T-cell (primary cell): ENCODE data around the gene MYOCD. TPM values are rescaled to one million over a fixed set of nuclear protein-coding genes. Genes with fewer than 3 reads are reported as not detected.

Source experiments
- ATAC-seq, 4 experiments: fragments of 200-7000 bp in 3 of 4; fragments of 150-1000 bp in 1 of 4; cut with Tn5 transposase; replicated peaks in 1 of 4; 1 replicate in 3 of 4; 2 replicates in 1 of 4; pipeline ENCODE4 v1.10.0; 2021; ENCODE audit warnings: moderate library complexity in 3 of 4, mild to moderate bottlenecking in 2 of 4, moderate number of reproducible peaks in 1 of 4
- CTCF ChIA-PET, 2 donors: fragments of 300-600 bp; sonication (Branson Sonifier 250); formaldehyde crosslinking; loops; one replicate each; lab custom pipeline; 2022; ENCODE audit warnings: antibody characterized with exemption in 2 of 2; lab: Charles Lee
- POLR2A ChIA-PET, 2 donors: fragments of 300-600 bp; sonication (Branson Sonifier 250); formaldehyde crosslinking; loops; one replicate each; lab custom pipeline; 2022; ENCODE audit warnings: antibody characterized with exemption in 2 of 2; lab: Charles Lee
- DNase-seq, 35 experiments: peaks; one replicate each; pipeline versions ENCODE4 v3.0.0 to v3.0.0-alpha.2; 2013 to 2023
- H3K27ac ChIP-seq: one replicate; pipeline ENCODE4 v1.5.1; 2013; ENCODE audit warnings: low read length
- H3K27me3 ChIP-seq, 2 experiments: replicated peaks in 1 of 2; 1 replicate in 1 of 2; 2 replicates in 1 of 2; pipeline versions ENCODE4 v1.6.1 to v1.7.0; 2013; ENCODE audit warnings: low read length in 1 of 2, mixed read lengths in 1 of 2; ENCODE audit not compliant: control insufficient read depth in 2 of 2, insufficient read depth in 2 of 2; ENCODE audit errors: extremely low read depth in 1 of 2
- H3K36me3 ChIP-seq, 2 donors: 1 replicate in 1 of 2; 2 replicates in 1 of 2; pipeline versions ENCODE4 v1.6.1 to v1.7.0; 2013; ENCODE audit warnings: low read length in 1 of 2; ENCODE audit not compliant: control insufficient read depth in 2 of 2, insufficient read depth in 1 of 2; ENCODE audit errors: extremely low read depth in 1 of 2
- H3K4me1 ChIP-seq, 2 experiments: 1 replicate in 1 of 2; 2 replicates in 1 of 2; pipeline versions ENCODE4 v1.6.1 to v1.7.0; 2013; ENCODE audit warnings: low read length in 2 of 2, mixed read lengths in 1 of 2; ENCODE audit not compliant: insufficient read depth in 2 of 2, control insufficient read depth in 1 of 2; ENCODE audit errors: extremely low read depth in 1 of 2
- H3K4me3 ChIP-seq, 2 donors: 1 replicate in 1 of 2; 2 replicates in 1 of 2; pipeline versions ENCODE4 v1.5.1 to v1.7.0; 2013; ENCODE audit warnings: mild to moderate bottlenecking in 2 of 2, low read length in 1 of 2, moderate library complexity in 1 of 2; ENCODE audit not compliant: control insufficient read depth in 1 of 2; ENCODE audit errors: extremely low read depth in 1 of 2
- H3K9me3 ChIP-seq: 2 replicates; pipeline ENCODE4 v1.7.0; 2013
- H3K27ac Mint-ChIP-seq, 2 donors: one replicate each; pipeline ENCODE4 v1.8.0; 2020 to 2021; ENCODE audit warnings: mild to moderate bottlenecking in 2 of 2, mixed read lengths in 2 of 2
- H3K27me3 Mint-ChIP-seq, 2 donors: one replicate each; pipeline ENCODE4 v1.8.0; 2021 to 2022; ENCODE audit warnings: mixed read lengths in 2 of 2
- H3K36me3 Mint-ChIP-seq: one replicate; pipeline ENCODE4 v1.8.0; 2021; ENCODE audit warnings: mixed read lengths
- H3K4me1 Mint-ChIP-seq, 3 donors: one replicate each; pipeline ENCODE4 v1.8.0; 2020 to 2022; ENCODE audit warnings: mixed read lengths in 3 of 3, mild to moderate bottlenecking in 1 of 3
- H3K4me3 Mint-ChIP-seq, 3 donors: one replicate each; pipeline ENCODE4 v1.8.0; 2020 to 2022; ENCODE audit warnings: mild to moderate bottlenecking in 3 of 3, mixed read lengths in 3 of 3, moderate library complexity in 3 of 3
- H3K9me3 Mint-ChIP-seq, 3 donors: one replicate each; pipeline ENCODE4 v1.8.0; 2020 to 2022; ENCODE audit warnings: mixed read lengths in 3 of 3
- WGBS: methylation state at CpG from one replicate; pipeline ENCODE4 v1.1.5; 2013; ENCODE audit warnings: missing lambda C conversion rate; ENCODE audit not compliant: insufficient coverage; 5-methylcytosine and 5-hydroxymethylcytosine counted together
- total RNA-seq, 35 experiments: library from RNA in 6 of 35; stranded (reverse) in 6 of 35; fragments of 120-200 nt in 1 of 35; gene quantifications; one replicate each; pipeline versions ENCODE4 v1.2.1 to v1.2.4 and lab custom pipeline; 2013 to 2026

The MYOCD gene
- total RNA-seq, 5 donors from 2014 or later (not counting 1 experiment from before 2014, with no cell fraction given): not detected

GRCh38 chr17:12769981-12770380 lies 104.3 kb downstream of the MYOCD start:
- Mint-ChIP-seq H3K4me3 (no peak overlapping the region), H3K36me3 (no peaks in the 10 kb centered on the region), H3K4me1 (no peaks in the 10 kb centered on the region), H3K9me3 (peaks cover 0 to 4% (median 4%) of the 10 kb centered on the region in 3 donors), H3K27me3 (no peaks in the 10 kb centered on the region), H3K27ac (no peak overlapping the region)
- Histone ChIP-seq H3K4me1 (no peaks in the 10 kb centered on the region), H3K9me3 (no peaks in the 10 kb centered on the region), H3K4me3 (no peak overlapping the region), H3K36me3 (no peaks in the 10 kb centered on the region), H3K27me3 (no peaks in the 10 kb centered on the region), H3K27ac (no peak overlapping the region)
- ChIA-PET CTCF (no interaction called here), POLR2A (no interaction called here)
- no peak for ATAC-seq
- no peak for DNase-seq
- WGBS: 100% methylated on average over 3 of the region's 6 CpGs

- Histone ChIP-seq H3K27ac (no peak overlapping the region), H3K27me3 (no peaks in the 10 kb centered on the region), H3K4me3 (no peak overlapping the region), H3K9me3 (no peaks in the 10 kb centered on the region), H3K4me1 (no peaks in the 10 kb centered on the region), H3K36me3 (no peaks in the 10 kb centered on the region)
- DNase-seq (no peak), ATAC-seq (no peak)
- Mint-ChIP-seq H3K4me3 (no peak overlapping the region), H3K9me3 (peaks cover 0 to 4% (median 4%) of the 10 kb centered on the region in 3 donors), H3K27ac (no peak overlapping the region), H3K36me3 (no peaks in the 10 kb centered on the region), H3K27me3 (no peaks in the 10 kb centered on the region), H3K4me1 (no peaks in the 10 kb centered on the region)
- CTCF ChIA-PET: no interaction called here
- POLR2A ChIA-PET: no interaction called here
- WGBS: no CpG with 5 or more reads among the region's 1 CpG
These were observed 107.5 kb downstream of the MYOCD start for GRCh38 chr17:12773153-12773552.

DNA sequence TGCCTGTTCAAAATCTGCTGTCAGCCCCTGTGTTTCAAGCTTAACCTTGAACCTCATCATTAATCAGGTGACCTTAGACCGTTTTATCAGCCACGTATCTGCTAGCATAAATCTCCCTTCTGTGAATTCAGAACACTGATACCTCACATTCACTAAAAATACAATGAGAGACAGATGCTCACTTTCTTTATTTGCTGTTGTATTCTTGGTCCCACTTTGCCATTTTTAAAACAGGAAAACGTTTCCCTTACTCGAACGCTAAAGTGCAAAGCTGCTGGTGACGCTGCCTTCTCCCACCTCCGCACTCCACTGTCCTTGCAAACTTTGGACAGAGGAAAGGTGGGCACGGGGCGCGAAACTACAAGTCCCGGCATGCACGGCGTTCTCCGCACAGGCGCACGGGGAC lies 123.4 kb downstream of the MYOCD start:
- peaks cover 0 to 9% of the 10 kb centered on the region in 2 experiments for H3K4me1 ChIP-seq
- H3K9me3 ChIP-seq: no peaks in the 10 kb centered on the region
- peak overlapping the region in 1 of 2 donors; percentile 42 for H3K4me3 ChIP-seq
- no peaks in the 10 kb centered on the region for H3K36me3 ChIP-seq
- 3% methylated on average over 16 of the region's 16 CpGs for WGBS
- CTCF ChIA-PET: no interaction called here
- Mint-ChIP-seq H3K27ac (no peak overlapping the region), H3K27me3 (peaks cover 21 to 48% of the 10 kb centered on the region in 2 donors), H3K36me3 (no peaks in the 10 kb centered on the region), H3K4me3 (peak overlapping the region; percentile 47 to 56 (median 52)), H3K4me1 (peaks cover 8 to 10% (median 10%) of the 10 kb centered on the region in 3 donors), H3K9me3 (no peaks in the 10 kb centered on the region)
- peaks cover 3 to 20% of the 10 kb centered on the region in 2 experiments for H3K27me3 ChIP-seq
- POLR2A ChIA-PET: no interaction called here
- H3K27ac ChIP-seq: no peak overlapping the region
- no peak for DNase-seq
- ATAC-seq: no peak

DNA sequence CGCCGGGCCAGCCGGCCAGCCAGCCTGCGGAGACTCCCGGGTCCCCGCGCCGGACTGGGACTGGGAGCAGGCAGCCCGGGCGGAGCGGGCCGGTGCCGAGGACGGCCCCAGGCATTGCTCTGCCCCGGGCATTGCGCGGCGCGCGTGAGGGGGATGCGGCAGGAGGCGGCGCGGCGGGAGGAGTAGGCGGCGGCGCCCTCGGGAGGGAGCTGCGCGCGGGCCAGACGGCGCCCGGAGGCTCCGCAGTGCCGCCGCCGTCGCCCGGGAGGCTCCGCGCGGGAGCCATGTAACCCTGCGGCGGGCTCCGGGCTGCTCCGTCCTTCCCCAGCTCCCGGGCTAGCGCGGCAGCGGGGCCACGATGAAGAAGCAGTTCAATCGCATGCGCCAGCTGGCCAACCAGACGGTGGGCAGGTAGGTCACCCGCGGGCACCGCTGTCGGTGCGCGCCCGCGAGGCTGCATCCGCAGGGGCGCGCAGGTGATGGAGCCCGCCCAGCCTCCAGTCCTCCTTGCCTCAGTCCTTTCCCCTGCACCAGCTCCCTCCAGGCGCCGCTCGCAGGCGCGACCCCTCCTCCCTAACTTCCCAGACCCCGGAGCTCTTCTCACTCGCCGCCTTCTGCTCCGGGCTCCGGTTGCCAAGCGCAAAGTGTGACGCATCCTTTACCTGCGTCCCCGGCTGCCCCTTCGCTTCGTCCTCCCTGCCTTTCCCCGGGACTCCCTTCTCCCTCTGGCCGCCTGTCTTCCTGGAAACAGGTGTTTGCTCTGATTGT lies 124.0 kb downstream of the MYOCD start, which contains the start of gene ARHGAP44:
Gene ARHGAP44, plus strand, starts transcription at position 18 of the 768 bp plus-strand sequence. Its CDS starts 341 bp downstream, at position 359.
- Histone ChIP-seq H3K4me3 (peak within 1 kb of the TSS in 1 of 2 donors; percentile 42), H3K27me3 (peaks cover 3 to 20% of the 10 kb centered on the region in 2 experiments), H3K4me1 (peaks cover 0 to 9% of the 10 kb centered on the region in 2 experiments), H3K36me3 (no peaks in the 10 kb centered on the region), H3K9me3 (no peaks in the 10 kb centered on the region), H3K27ac (no peak within 1 kb of the TSS)
- no peak within 1 kb of the TSS for H3K27ac Mint-ChIP-seq
- peaks cover 24 to 48% of the 10 kb centered on the region in 2 donors for H3K27me3 Mint-ChIP-seq
- H3K9me3 Mint-ChIP-seq: peaks cover 0 to 4% (median 0%) of the 10 kb centered on the region in 3 donors
- H3K4me1 Mint-ChIP-seq: peaks cover 8 to 10% (median 10%) of the 10 kb centered on the region in 3 donors
- no peaks in the 10 kb centered on the region for H3K36me3 Mint-ChIP-seq
- DNase-seq (no peak), ATAC-seq (peak in 1 of 4 experiments; percentile 31)
- ChIA-PET CTCF (no interaction called here), POLR2A (no interaction called here)
- peak within 1 kb of the TSS; percentile 47 to 76 (median 57) for H3K4me3 Mint-ChIP-seq
- WGBS: 3% methylated on average over 82 of the region's 86 CpGs

- H3K27ac ChIP-seq: no peak overlapping the region
- H3K27me3 ChIP-seq: peaks cover 3 to 20% of the 10 kb centered on the region in 2 experiments
- ATAC-seq (no peak), DNase-seq (no peak)
- peaks cover 24 to 48% of the 10 kb centered on the region in 2 donors for H3K27me3 Mint-ChIP-seq
- no peaks in the 10 kb centered on the region for H3K36me3 ChIP-seq
- H3K4me3 Mint-ChIP-seq: peak overlapping the region; percentile 39 to 76 (median 57)
- no peaks in the 10 kb centered on the region for H3K36me3 Mint-ChIP-seq
- WGBS: 24% methylated on average over 18 of the region's 27 CpGs
- no peak overlapping the region for H3K27ac Mint-ChIP-seq
- ChIA-PET CTCF (no interaction called here), POLR2A (no interaction called here)
- no peak overlapping the region for H3K4me3 ChIP-seq
- H3K9me3 Mint-ChIP-seq: peaks cover 0 to 4% (median 0%) of the 10 kb centered on the region in 3 donors
- peaks cover 8 to 10% (median 10%) of the 10 kb centered on the region in 3 donors for H3K4me1 Mint-ChIP-seq
- peaks cover 0 to 9% of the 10 kb centered on the region in 2 experiments for H3K4me1 ChIP-seq
- no peaks in the 10 kb centered on the region for H3K9me3 ChIP-seq
These were observed 124.8 kb downstream of the MYOCD start for GRCh38 chr17:12790249-12791106.

GRCh38 chr17:12794919-12795532 lies 129.3 kb downstream of the MYOCD start:
- DNase-seq (no peak), ATAC-seq (no peak)
- Histone ChIP-seq H3K4me1 (peaks cover 0 to 4% of the 10 kb centered on the region in 2 experiments), H3K9me3 (no peaks in the 10 kb centered on the region), H3K36me3 (no peaks in the 10 kb centered on the region), H3K4me3 (no peak overlapping the region), H3K27me3 (peaks cover 0 to 14% of the 10 kb centered on the region in 2 experiments), H3K27ac (no peak overlapping the region)
- POLR2A ChIA-PET: no interaction called here
- Mint-ChIP-seq H3K36me3 (no peaks in the 10 kb centered on the region), H3K27ac (no peak overlapping the region), H3K9me3 (peaks cover 4 to 13% (median 8%) of the 10 kb centered on the region in 3 donors), H3K4me1 (peaks cover 6 to 7% (median 7%) of the 10 kb centered on the region in 3 donors), H3K4me3 (no peak overlapping the region), H3K27me3 (peaks cover 16 to 32% of the 10 kb centered on the region in 2 donors)
- CTCF ChIA-PET: no interaction called here
- 41% methylated on average over 2 of the region's 6 CpGs for WGBS
